SU-DHL-6 (cell line): ENCODE data around the gene UBXN4.

Experiments
- H2AFZ ChIP-seq: fragments of 200-600 bp; sonication (generic); 2 replicates; pipeline ENCODE4 v1.6.1; 2014; ENCODE audit warnings: low read depth, mild to moderate bottlenecking, moderate library complexity, mixed read lengths, antibody characterized with exemption, low read length; ENCODE audit not compliant: severe bottlenecking
- H3F3A ChIP-seq: fragments of 200-600 bp; shearing (Covaris generic); 2 replicates; pipeline ENCODE4 v1.6.0; 2016; ENCODE audit warnings: antibody characterized with exemption, mild to moderate bottlenecking; ENCODE audit not compliant: insufficient read depth
- H3K27ac ChIP-seq: fragments of 200-600 bp; sonication (generic); 2 replicates; pipeline ENCODE4 v1.5.1; 2016; ENCODE audit warnings: low read depth, mild to moderate bottlenecking, low read length, moderate library complexity, mixed read lengths
- H3K27me3 ChIP-seq: fragments of 200-600 bp; sonication (generic), shearing (Covaris generic); 2 replicates; pipeline ENCODE4 v1.6.0; 2014; ENCODE audit warnings: mild to moderate bottlenecking, low read length
- H3K36me3 ChIP-seq: fragments of 200-600 bp; sonication (generic); 2 replicates; pipeline ENCODE4 v1.6.1; 2014; ENCODE audit warnings: mild to moderate bottlenecking, low read length, mixed read lengths
- H3K4me2 ChIP-seq: fragments of 300-600, 200-600 bp; shearing (Covaris generic), sonication (generic); 2 replicates; pipeline ENCODE4 v1.6.0; 2014; ENCODE audit warnings: low read length, low read depth, mild to moderate bottlenecking; ENCODE audit not compliant: poor library complexity, severe bottlenecking
- H3K4me3 ChIP-seq: fragments of 200-600 bp; sonication (generic); 2 replicates; pipeline ENCODE4 v1.5.1; 2014; ENCODE audit warnings: antibody characterized with exemption, low read length, mild to moderate bottlenecking, mixed read lengths; ENCODE audit not compliant: insufficient read depth, poor library complexity, severe bottlenecking
- H3K79me2 ChIP-seq: fragments of 200-600 bp; sonication (generic); 2 replicates; pipeline ENCODE4 v1.6.1; 2014; ENCODE audit warnings: mild to moderate bottlenecking, low read length, moderate library complexity; ENCODE audit not compliant: insufficient read depth
- H3K9ac ChIP-seq: fragments of 200-600 bp; sonication (generic); 2 replicates; pipeline ENCODE4 v1.7.0; 2014; ENCODE audit warnings: mild to moderate bottlenecking, low read length
- H3K9me2 ChIP-seq: fragments of 200-600 bp; sonication (generic); replicated peaks from 2 replicates; pipeline ENCODE4 v1.6.1; 2014; ENCODE audit warnings: low read length; ENCODE audit not compliant: insufficient read depth
- H3K9me3 ChIP-seq: fragments of 200-600 bp; sonication (generic); 2 replicates; pipeline ENCODE4 v1.6.1; 2014; ENCODE audit warnings: low read length, mixed read lengths; ENCODE audit not compliant: insufficient read depth
- H4K20me1 ChIP-seq: fragments of 200-600 bp; sonication (generic); 2 replicates; pipeline ENCODE4 v1.6.1; 2014; ENCODE audit warnings: low read depth, mild to moderate bottlenecking, antibody characterized with exemption, low read length, moderate library complexity, mixed read lengths
- CTCF ChIP-seq: fragments of 200-600 bp; sonication (generic); IDR thresholded peaks from one replicate; pipeline ENCODE4 v1.5.1; 2017; ENCODE audit warnings: antibody characterized with exemption, mild to moderate bottlenecking, low read length, moderate library complexity; ENCODE audit not compliant: insufficient read depth, poor library complexity, severe bottlenecking
- EZH2phosphoT487 ChIP-seq: fragments of 200-600 bp; sonication (generic), shearing (Covaris generic); conservative IDR thresholded peaks from 2 replicates; pipeline ENCODE4 v1.6.1; 2018; ENCODE audit warnings: mild to moderate bottlenecking, antibody characterized with exemption, low read length, moderate library complexity, mixed read lengths

UBXN4 gene

DNA sequence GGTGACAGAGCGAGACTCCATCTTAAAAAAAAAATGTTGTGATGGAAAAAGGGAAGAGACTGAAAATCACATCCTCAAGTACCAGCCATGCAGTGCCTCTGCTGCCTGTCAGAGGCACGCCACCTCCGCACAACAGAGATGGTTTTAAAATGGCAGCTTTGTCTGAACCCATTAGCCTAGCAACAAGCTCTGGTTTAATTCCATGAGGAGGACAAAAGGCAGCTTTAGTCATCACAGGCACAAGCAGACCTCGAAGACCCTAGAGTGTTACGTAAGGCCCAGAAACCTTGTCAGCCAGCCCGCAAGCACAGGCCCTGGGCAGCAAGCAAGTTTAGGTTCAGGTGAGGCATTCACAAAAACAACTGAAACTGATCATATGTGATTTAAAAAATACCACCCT is 84.9 kb downstream of the UBXN4 start:
- no peaks in the 10 kb centered on the region for H3K9me3 ChIP-seq
- H3K79me2 ChIP-seq: no peaks in the 10 kb centered on the region
- H4K20me1 ChIP-seq: no peaks in the 10 kb centered on the region
- no peak overlapping the region for H3K4me2 ChIP-seq
- no peaks in the 10 kb centered on the region for H3K27me3 ChIP-seq
- no peak overlapping the region for H2AFZ ChIP-seq
- H3K9ac ChIP-seq: no peak overlapping the region
- no peak overlapping the region for H3K4me3 ChIP-seq
- no peak overlapping the region for H3K27ac ChIP-seq
- H3K36me3 ChIP-seq: no peaks in the 10 kb centered on the region
- no peaks in the 10 kb centered on the region for H3K9me2 ChIP-seq
- no peaks in the 10 kb centered on the region for H3F3A ChIP-seq
- TF ChIP-seq CTCF (no peak), EZH2phosphoT487 (no peak)

- H3K4me3 ChIP-seq: no peak overlapping the region
- no peak overlapping the region for H2AFZ ChIP-seq
- no peak overlapping the region for H3K4me2 ChIP-seq
- H4K20me1 ChIP-seq: no peaks in the 10 kb centered on the region
- H3K27ac ChIP-seq: no peak overlapping the region
- H3K9ac ChIP-seq: no peak overlapping the region
- no peaks in the 10 kb centered on the region for H3K9me2 ChIP-seq
- H3K36me3 ChIP-seq: no peaks in the 10 kb centered on the region
- H3F3A ChIP-seq: no peaks in the 10 kb centered on the region
- no peaks in the 10 kb centered on the region for H3K79me2 ChIP-seq
- TF ChIP-seq CTCF: no peak
- H3K27me3 ChIP-seq: no peaks in the 10 kb centered on the region
- H3K9me3 ChIP-seq: no peaks in the 10 kb centered on the region
Measured at GRCh38 chr2:135829378-135830135, 87.9 kb downstream of the UBXN4 start.

GRCh38 chr2:135831180-135831812 is 89.6 kb downstream of the UBXN4 start:
- H3K27me3 ChIP-seq: no peaks in the 10 kb centered on the region
- peaks cover 3% of the 10 kb centered on the region; the same call in 1 of the 2 replicates for H3F3A ChIP-seq
- no peaks in the 10 kb centered on the region for H3K9me3 ChIP-seq
- no peaks in the 10 kb centered on the region for H3K36me3 ChIP-seq
- no peaks in the 10 kb centered on the region for H3K9me2 ChIP-seq
- no peak overlapping the region for H3K27ac ChIP-seq
- no peak overlapping the region for H3K4me2 ChIP-seq
- no peaks in the 10 kb centered on the region for H3K79me2 ChIP-seq
- no peak overlapping the region for H3K9ac ChIP-seq
- H4K20me1 ChIP-seq: no peaks in the 10 kb centered on the region
- no peak overlapping the region for H2AFZ ChIP-seq
- no peak overlapping the region for H3K4me3 ChIP-seq
- no peak for TF ChIP-seq EZH2phosphoT487
- TF ChIP-seq CTCF: no peak
